GM18873 (cell line): Measurements from ENCODE around the gene APOH.
"Not testable (repeated sequence)": the region's sequence is repeated elsewhere in the genome, so short reads cannot be mapped to it uniquely, and the experiment has no call there.

Experiments
- ATAC-seq: cut with Tn5 transposase; IDR thresholded peaks from one replicate; pipeline ENCODE4 v1.9.1; 2021; ENCODE audit warnings: mild to moderate bottlenecking, moderate library complexity, moderate number of reproducible peaks; ENCODE audit not compliant: unreplicated experiment, low FRiP score

Gene APOH

GRCh38 chr17:66228887-66229782, at the start of gene APOH:
TSS of gene APOH (minus strand) at chr17:66229415. CDS start at chr17:66229379, 36 bp downstream.
- ATAC-seq = no peak

DNA sequence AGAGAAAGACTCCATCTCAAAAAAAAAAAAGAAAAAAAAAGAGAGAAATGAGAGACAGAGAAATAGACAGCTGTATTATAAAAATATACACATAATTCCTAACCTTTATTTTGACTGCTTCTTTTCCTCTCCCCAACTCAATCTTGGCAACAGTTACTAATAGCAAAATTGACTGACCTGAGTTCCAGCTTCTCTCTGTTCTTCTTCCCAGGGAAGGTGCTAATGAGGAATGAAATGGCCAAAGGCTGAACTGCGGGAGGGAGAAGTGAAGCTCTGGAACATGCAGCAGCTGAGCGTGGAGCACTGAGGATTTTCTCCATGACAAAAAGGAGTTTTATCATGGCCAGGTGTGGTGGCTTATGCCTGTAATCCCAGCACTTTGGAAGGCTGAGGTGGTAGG, 48.0 kb upstream of the APOH start:
- ATAC-seq = no peak

DNA sequence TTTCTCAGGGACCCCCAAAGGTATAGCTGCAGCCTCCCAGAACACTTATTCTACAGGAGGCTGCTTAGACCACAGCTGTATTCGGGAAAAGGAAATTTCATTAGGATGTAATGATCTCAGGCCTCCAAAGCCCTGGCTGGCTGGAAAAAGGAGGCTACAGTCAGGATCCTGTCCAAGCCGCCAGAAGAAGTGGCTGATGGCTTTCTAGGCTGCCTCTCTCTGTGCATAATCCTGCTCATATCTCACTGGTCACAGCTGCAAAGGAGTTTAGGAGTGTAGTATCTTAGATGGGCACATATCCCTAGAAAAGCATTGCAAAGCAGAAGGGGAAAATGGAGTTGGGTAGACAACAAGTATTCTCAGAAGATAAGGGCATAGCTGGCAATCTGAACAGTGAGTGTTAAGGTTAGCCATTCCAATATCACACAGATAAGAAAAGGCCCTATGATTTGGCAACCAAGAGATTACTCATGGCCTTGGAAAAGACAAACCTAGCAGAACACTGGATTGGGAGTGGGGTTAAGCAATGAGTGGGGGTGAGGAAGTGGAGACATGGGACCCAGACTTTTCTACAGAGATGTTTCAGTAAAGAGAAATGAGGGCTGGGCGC, 47.2 kb upstream of the APOH start:
- ATAC-seq = no peak

- ATAC-seq = no peak
These were observed 46.4 kb upstream of the APOH start for GRCh38 chr17:66275651-66276050.

GRCh38 chr17:66273586-66273848, 44.3 kb upstream of the APOH start:
- ATAC-seq = no peak

DNA sequence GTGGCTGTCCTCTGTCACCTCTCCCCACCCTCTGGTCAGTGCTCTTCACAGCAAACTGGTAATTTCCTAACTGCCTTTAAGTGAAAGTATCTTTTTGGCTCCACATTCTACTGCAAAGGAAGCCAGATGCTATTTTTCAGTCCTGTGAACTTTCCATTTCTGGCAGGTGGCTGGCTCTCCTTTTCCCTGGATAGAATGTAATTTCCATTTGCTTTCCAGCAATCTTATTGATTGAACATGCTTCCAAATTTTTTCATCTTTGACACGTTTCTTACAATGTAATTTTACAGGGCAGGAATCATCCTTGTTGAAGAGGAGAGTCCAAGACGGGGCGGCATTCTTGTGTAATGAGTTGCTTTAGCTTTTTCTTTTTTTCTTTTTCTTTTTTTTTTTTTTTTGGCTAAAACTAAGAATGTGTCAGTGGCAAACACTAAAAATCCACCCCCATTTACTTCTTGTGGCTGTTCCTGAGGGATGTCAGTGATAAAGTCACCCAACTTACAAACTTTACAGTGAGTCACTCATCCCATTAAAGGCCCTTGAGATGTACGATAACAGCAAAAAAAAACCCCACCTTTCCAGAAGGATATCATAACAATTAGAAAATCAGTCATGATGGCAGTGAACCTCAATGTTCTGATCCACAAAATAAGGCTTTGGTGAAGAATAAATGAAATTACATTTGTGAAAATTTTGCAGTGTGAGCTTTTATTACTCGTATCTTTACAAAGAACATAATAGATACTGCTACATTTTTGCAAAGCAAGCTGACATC, 43.8 kb upstream of the APOH start:
- no peak for ATAC-seq

- ATAC-seq = no peak
These were observed 42.3 kb upstream of the APOH start for GRCh38 chr17:66271512-66271911.

DNA sequence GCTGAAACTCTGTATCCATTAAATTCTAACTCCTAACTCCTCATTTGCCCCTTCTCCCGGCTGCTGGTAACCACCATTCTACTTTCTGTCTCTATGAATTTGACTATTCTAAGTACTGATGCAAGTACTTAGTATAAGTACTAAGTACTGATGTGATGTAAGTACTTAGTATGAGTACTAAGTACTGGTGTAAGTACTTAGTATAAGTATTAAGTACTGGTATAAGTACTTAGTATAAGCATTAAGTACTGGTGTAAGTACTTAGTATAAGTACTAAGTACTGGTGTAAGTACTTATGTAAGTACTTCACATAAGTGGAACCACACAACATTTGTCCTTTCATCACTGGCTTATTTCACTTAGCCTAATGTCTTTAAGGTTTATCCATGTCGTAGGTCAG, 40.9 kb upstream of the APOH start:
- no peak for ATAC-seq

DNA sequence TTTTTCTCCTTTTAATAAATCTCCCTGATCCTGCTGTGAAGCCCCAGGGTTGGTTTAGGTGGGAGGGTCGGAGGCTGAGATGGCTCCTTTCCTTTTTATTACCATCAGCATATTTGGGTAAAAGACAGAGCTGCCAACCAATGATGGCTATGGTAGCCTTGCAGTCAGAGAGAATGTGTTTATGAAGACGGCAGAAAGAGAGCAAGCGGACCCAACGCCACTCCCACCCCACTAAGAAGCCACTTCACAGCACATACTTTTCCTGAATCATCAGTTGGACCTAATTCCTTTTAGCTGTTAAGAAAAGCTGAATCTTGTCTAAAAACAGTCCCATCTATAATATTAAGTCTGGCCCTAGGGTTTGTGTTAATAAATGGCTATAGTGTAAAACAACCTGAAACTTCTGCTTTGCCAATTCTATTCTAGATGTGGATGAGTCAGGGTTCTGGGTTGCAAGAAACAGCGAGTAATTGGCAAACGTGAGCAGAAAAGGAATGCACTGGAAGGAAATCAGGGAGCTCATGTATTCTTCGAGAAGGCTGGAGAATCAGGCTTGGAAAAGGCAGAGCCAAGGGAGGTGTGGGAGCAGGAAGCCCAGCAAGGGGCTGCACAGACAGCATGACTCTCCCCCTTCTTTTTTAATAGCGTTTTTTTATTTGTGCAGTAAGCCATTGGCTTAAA, 39.2 kb upstream of the APOH start:
- ATAC-seq = no peak

DNA sequence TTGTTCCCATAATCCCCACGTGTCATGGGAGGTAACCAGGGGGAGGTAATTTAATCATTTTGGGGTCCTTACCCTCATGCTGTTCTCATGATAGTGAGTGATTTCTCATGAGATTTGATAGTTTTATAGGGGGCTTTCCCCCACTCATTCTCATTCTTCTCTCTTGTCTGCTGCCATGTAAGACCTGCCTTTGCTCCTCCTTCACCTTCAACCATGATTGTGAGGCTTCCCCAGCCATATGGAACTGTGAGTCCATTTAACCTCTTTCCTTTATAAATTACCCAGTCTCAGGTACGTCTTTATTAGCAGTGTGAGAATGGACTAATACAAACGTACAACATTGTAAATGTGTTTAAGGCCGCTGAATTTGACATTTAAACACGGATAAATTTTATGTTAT, 35.5 kb upstream of the APOH start:
- ATAC-seq = no peak

DNA sequence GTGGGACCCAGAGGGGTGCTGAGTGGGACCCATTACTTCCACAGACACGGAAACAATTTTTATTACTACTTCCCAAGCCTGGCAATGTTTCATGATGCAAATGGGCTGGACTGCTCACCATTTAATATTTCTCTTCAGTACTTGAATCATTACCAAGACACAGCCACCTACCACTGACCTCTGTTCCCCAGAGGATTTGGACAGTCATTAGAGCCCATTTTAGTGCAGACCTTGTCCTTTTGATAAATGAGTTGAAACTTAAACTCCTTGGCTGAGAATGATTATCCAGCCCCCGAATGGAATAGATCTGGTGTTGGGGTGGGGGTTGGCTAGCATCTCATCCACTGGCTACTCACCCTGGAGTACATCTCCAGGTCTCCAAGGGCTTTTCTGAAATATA, 33.6 kb upstream of the APOH start:
- ATAC-seq = no peak

GRCh38 chr17:66260688-66261087, 31.5 kb upstream of the APOH start:
- ATAC-seq = no peak

DNA sequence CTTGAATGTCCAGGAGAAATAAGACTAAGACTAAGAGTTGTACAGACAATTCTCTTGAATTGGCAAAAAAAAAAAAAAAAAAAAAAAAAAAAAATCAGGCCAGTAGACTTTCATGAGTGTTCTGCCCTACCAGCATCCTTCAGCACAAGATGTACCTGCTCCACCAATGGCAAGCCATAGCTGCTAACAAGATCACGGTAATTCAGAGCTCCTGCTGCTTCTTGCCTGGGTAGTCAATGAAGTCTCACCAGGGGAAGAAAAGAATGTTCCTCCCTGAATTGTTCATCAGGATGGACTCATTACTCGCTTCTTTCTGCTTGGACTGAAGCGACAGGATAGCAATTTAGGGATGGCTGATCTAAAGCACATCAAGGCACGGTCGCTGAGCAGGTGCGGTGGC, 31.1 kb upstream of the APOH start:
- no peak for ATAC-seq

- ATAC-seq = no peak
These were observed 26.3 kb upstream of the APOH start for GRCh38 chr17:66255527-66255971.

DNA sequence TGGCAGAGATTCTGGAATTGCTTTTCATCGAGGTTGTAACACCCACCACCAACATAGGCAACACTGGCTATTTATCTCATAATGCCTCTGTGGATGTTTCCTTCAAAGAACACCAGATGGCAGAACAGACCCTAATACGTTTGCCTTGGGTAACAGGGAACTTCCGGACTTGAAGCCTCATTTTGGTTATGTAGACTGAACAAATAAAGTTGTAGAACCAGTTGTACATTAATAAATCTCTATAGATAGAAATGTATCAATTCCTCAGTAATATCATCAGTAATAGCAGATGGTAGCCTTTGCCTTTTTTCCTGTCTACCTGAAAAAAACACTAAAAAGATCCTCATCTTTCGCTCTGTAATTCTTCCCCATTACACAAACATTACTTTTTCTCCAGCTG, 25.9 kb upstream of the APOH start:
- no peak for ATAC-seq

DNA sequence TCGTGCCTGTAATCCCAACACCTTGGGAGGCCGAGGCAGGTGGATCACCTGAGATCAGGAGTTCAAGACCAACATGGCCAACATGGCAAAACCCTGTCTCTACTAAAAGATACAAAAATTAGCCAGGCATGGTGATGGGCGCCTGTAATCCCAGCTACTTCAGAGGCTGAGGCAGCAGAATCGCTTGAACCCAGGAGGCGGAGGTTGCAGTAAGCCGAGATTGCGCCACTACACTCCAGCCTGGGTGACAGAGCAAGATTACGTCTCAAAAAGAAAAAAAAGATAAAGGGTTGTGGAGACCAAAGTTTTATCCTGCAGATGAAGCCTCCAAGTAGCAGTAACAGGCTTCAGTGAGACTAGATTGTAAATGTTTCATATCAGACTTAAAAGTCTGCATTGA, 24.2 kb upstream of the APOH start:
- ATAC-seq = not testable (repeated sequence)

- no peak for ATAC-seq
These were observed 21.5 kb upstream of the APOH start for GRCh38 chr17:66250686-66251085.

- ATAC-seq = no peak
These were observed 19.1 kb upstream of the APOH start for GRCh38 chr17:66248285-66248684.

DNA sequence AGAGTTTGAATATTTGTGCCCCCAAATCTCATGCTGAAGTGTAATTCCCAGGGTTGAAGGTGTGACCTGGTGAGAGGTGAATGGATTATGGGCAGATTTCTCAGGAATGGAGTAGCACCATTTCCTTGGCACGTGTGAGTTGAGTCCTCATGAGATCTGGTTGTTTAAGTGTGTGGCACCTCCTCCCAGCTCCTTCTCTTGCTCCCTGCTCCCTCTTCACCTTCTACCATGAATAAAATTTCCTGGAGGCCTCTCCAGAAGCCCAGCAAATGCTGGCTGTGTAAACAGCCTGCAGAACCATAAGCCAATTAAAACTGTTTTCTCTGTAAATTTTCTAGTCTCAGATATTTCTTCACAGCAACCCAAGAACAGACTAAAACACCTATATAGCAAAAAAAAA, 12.6 kb upstream of the APOH start:
- ATAC-seq = no peak

DNA sequence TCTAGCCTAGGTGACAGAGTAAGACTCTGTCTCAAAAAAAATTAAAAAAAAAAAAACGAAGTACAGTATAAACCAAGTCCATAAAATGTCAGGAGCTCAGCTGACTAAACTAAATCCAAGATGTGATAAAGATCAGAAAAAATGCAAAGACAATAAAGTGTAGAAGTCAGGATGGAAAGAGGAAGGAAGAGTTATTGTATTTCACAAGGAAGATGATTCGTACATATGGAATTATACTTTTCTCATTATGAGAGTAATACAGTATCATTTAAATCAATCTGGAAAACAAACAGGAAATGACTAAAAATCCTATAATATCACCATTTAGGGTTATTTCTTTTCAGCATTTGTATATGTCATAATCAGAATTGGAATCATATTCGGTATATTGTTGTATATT, 11.4 kb upstream of the APOH start:
- no peak for ATAC-seq

DNA sequence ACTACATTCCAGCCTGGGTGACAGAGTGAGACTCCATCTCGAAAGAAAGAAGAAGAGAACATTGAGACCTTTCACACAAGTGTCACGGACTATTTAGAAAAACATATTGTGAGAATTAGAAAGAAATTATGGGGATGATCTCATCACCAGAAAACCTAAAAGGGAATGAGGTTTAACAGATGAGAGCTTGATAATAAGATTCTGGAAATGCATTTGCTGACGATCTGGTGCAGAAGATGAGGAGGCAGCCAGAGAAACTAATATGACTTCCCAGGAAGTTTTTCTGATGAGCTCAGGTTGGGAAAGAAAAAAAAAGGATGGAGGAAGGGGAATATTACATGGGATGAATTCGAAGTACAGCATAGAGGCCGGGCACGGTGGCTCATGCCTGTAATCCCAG, 10.8 kb upstream of the APOH start:
- no peak for ATAC-seq
